Peyer's patch (tissue), 4 donors: ENCODE data around the gene SOX8.

Source experiments
- POLR2A ChIP-seq, 2 donors: fragments of 450-650 bp; IDR thresholded peaks; one replicate each; pipeline ENCODE4 v1.5.1; 2017; ENCODE audit warnings: antibody characterized with exemption in 2 of 2, mild to moderate bottlenecking in 2 of 2, moderate library complexity in 2 of 2
- TF ChIP-seq, protein P1 (sequence below), 6 experiments: fragments of 450-650 bp in 4 of 6; fragments of 200-600 bp in 2 of 6; sonication (generic) in 1 of 6; IDR thresholded peaks; one replicate each; pipeline ENCODE4 v1.5.1; 2017 to 2019; ENCODE audit warnings: antibody characterized with exemption in 6 of 6, mild to moderate bottlenecking in 3 of 6, moderate library complexity in 1 of 6

DNA sequence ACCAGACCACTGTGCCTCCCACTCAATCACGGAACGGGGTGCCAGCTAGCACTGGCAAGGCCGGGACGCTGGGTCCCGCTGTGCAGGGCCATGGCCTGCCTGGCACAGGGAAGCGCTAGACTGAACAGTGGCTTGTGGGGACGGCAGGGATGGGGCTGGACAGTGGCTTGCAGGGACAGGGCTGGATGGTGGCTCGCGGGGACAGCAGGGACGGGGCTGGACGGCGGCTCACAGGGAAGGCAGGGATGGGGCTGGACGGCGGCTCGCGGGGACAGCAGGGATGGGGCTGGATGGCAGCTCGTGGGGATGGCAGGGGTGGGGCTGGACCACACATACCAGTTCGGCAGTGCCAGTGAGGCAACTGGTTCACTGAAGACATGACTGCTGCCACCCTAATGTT is 43.4 kb upstream of the SOX8 start:
- no peak for TF ChIP-seq POLR2A (IDR thresholded peaks at IDR 0.05)
- TF ChIP-seq, protein P1, sequence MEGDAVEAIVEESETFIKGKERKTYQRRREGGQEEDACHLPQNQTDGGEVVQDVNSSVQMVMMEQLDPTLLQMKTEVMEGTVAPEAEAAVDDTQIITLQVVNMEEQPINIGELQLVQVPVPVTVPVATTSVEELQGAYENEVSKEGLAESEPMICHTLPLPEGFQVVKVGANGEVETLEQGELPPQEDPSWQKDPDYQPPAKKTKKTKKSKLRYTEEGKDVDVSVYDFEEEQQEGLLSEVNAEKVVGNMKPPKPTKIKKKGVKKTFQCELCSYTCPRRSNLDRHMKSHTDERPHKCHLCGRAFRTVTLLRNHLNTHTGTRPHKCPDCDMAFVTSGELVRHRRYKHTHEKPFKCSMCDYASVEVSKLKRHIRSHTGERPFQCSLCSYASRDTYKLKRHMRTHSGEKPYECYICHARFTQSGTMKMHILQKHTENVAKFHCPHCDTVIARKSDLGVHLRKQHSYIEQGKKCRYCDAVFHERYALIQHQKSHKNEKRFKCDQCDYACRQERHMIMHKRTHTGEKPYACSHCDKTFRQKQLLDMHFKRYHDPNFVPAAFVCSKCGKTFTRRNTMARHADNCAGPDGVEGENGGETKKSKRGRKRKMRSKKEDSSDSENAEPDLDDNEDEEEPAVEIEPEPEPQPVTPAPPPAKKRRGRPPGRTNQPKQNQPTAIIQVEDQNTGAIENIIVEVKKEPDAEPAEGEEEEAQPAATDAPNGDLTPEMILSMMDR (IDR thresholded peaks at IDR 0.05) = no peak
